Myocyte (in vitro differentiated cells): ENCODE measurements around the gene PPP2R5E. TPM values are rescaled to one million over a fixed set of nuclear protein-coding genes. Genes with fewer than 3 reads are reported as not detected.

Source experiments
- DNase-seq: peaks from one replicate; pipeline ENCODE4 v3.0.0-alpha.2; 2012; ENCODE audit warnings: low read depth
- total RNA-seq: library from RNA; depleted of rRNA; stranded (reverse); fragments of >200 nt; gene quantifications from 2 replicates; pipeline ENCODE4 v1.2.3, GENCODE V29; 2014

PPP2R5E gene
- total RNA-seq, 1 donor from 2014 or later: 13.7 TPM

DNA sequence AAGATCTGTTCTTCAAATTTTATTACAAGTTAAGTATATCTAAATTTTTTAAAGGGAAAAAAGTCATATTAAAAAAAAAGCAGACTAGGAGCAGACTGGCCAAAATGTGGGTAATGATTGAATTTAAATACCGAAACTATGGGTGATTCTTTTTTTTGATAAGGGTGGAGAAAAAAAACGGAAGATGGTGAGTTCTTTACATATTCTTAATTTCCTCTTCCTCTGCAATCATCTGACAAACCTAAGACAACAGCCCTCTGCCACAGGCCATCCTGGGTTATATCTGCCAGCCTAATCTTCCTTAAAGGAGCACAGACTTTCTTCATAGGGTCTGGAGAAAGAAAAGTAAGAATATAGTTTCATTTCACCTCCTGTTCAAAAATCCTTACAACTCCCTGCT is 108.0 kb downstream of the PPP2R5E start:
- no peak for DNase-seq

DNA sequence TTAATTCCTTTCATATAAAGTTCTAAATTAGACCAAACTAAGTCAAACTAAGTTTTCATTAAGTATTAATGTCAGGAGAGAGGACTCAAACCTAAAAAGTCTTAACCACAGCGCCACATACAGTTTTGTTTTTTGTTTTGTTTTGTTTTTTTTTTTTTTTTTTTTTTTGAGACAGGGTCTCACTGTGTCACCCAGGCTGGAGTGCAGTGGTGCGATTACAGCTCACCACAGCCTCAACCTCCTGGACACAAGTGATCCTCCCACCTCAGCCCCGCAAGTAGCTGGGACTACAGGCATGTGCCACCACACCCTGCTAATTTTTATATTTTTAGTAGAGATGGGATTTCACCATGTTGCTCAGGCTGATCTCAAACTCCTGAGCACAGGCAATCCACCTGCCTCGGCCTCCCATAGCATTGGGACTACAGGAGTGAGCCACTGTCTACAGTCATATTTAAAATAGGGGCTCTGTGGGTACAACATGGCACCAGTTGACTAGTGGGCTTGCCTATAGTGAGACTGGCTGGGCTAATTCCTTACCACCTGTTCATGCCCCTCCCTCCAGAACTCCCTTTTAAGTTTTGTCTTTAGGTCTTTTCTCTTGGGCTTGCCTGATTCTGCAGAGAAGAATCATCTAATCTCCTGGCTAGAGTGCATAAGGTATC is 110.2 kb downstream of the PPP2R5E start:
- DNase-seq: no peak

DNA sequence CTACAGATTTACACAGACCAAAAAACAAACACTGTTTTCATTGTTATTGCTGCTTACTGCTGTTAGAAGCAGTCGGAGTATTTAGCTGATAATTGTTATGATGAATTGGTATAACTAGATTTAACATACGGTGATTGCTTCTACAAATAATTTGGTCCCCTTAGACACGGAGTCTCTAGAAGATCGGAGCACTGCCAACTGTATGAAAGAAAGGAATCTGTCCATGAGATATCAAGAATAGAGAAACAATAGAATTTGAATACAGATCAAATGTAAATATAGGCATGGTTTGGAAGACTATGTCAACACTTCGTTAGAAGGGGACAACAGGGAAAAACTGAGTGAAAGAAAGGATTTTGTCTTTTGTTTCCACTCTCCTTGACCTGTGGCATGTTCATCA is 110.9 kb downstream of the PPP2R5E start:
- no peak for DNase-seq

DNA sequence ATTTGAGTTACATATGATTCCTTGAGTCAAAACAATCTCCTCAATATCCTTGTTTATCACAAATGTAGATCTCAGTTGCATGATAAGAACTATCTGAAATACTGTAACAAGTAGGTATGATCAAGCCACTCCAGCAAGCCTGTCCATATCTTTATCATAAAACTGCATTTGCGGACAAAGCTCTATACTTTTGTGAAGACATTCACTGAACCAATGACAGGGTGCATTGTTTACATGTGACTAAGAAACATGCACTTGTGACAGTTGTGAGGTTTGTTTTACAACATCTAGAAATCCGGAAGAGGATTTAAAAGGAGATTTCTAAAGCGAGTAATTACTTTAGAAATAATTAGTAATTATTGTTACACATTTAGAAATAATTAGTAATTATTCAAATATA is 111.7 kb downstream of the PPP2R5E start:
- DNase-seq: no peak

DNA sequence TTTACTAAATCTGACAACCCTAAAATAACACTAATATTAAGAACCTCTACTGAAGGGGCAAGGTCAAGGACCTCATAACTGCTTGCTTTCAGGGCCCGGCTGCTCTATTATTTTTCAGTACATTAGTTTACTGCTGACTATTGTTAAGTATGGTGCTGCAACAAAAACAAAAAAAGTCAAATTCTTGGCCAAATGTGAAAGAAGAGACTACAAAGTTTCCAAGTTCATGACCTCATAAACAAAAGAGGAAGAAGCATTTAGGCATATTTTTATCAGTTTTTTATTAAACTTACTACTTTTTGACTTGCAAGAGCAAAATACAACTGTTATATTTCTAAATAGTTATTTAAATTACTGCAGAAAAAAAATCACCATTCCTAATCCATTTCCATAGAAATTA is 114.7 kb downstream of the PPP2R5E start:
- no peak for DNase-seq

DNA sequence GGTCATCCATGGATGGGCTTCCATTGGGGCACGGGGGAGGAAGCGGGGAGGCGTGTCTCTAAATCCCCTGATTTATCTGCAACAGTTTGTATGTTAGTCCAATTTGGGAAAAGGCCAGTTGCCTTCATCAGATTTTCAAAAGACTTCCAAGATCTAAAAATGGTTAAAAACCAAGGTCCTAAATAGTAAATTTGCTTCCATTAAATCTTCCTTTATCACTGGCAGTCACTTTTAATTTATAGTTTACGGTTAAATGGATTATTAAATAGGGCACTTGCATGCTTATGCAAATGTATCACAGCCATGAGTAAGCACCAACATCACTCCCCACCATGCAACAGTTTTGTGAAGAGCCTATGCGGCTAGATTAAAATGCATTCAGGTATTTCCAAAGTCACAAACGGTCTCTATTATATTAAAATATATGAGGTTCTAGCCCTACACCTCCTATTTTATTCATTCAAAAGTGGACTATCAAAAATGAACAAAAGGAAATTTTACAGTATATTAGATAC is 116.3 kb downstream of the PPP2R5E start:
- no peak for DNase-seq

DNA sequence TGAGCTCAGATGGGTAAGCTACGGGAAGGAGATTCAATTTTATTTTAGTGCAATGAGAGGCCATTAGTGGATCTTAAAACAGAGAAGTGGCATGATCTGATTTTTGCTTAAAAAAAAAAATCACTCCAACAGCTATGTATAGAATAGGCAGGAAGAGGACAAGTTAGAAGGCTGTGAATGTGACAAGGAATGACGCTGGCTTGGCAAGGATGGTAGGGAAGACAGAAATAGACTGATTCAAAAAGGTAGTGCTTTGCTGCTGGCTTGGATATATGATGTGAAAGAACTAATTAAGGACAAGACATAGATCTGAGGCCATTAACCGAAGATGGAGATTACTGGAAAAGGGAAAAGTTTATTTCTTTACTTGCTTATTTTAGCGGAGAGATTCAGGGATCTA is 119.3 kb downstream of the PPP2R5E start:
- DNase-seq: no peak

DNA sequence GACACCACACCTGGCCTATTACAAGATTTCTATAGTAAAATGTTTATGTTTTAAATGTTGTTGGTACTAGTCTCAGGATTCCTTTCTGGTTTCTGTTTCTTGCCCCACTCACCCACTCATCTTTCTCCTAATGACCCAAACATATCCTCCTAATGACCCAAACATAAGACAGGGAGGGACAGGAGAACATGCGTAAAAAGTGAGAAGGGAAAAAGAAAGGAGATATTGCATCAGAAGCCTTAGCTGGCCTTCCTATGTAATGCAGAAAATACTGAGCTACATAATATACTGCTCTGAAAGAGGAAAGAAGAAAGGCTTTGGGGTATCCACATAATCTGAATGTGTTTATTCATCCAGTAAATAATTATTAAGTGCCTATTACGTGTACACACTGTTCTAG is 119.8 kb downstream of the PPP2R5E start:
- DNase-seq: no peak

DNA sequence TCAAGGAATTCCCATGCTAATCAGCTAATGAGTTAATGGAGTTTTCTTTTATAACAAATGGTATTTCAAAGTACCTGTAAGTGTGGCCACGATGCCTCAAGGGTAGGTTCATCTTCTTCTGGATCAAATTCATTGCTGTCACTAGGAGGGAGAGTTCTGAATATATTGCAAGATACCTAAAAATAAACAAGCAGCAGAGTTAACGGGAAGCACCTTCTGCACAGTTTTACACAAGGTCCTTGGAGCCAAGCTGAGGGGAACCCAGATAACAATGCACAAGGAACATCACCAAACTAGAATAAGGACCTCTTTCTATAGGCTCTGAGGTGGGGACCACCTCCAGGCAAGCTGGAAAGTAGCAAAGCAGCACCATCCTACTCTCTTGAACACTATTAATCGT is 121.3 kb downstream of the PPP2R5E start:
- no peak for DNase-seq

DNA sequence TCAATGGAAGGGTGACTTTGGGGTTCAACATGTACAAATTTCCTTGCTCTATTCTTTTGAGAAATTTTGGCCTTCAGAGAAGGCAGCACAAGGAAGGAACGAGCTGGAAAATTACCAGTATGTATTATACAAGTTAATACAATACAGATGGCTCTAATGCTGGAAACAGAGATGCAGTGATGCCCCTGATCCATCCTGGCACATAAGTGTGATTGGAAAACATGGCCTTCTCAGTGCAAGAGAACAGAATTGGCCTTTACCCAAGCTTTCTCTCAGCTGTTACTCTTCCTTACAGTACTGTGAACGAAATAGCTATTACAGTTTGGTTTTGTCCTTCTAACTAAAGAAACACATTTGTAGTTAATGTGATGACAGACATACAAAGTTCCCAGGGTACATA is 122.0 kb downstream of the PPP2R5E start:
- no peak for DNase-seq

DNA sequence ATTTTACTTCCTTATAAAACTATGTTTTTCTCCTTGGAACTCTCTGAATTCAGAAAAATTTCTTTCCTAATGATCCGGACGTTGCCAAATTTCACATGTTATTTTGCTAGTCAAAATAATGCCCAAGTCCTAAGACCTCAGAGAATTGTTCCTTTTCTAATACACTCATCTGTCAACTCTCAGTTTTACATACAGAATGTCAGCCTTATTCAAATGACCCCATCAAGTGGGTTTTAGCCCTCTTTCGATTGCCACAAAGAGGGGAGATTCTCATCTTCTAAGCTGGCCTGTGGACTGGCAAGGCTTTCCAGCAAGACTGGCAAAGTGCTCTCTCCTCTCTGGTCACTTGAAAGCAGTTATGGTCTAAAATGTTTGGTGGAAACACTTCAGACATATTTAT is 125.2 kb downstream of the PPP2R5E start:
- no peak for DNase-seq

DNA sequence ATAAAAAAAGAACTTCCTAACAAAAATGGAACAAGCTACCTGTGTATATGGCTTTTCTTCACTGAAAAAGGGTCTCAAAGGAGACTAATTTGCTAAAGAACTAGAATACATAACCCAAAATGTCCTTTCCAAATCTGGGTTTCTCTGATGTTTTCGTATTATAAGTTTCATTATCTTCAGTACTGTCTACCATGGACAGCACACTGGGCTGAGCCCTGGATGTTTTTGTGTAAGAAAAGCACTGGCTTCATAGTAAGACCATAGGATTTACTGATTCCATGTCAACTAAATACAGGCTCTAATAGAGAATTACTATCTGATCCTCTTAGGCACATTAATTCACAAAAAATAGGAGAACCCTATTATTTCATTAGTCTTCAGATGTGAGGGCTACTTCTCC is 130.2 kb downstream of the PPP2R5E start:
- no peak for DNase-seq

DNA sequence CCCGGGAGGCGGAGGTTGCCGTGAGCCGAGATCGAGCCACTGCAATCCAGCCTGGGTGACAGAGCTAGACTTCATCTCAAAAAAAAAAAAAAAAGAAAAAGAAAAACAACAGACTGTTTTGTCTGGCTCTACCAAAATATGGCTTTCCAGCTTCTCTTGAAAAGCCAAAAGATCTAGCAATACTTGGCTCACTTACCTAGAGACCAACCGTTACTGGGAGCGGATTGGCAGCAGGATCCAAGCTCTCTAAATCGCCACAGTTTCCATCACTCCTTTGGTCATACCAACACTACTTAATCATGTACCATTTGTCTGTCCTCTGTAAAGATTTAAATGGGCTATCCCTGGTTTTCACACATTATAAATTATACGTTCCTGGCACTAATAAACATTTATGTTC is 136.8 kb downstream of the PPP2R5E start:
- no peak for DNase-seq

DNA sequence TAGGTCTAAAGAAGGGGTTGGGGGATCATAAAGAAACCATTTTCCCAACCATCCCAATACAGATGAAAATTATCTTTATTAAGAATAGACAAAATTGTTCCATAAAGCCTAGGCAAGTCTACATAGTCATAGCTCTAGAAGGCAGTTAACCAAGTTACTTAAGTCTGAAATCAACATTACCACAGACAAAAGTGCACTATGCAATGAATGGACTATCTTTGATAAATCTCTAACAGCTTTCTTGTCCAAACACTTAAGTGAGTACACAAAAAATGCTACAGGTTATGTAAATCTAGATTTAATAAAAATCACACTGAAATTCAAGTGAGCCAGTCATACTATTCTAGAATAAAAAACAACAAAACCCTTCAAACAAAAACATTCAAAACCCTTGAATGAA is 137.5 kb downstream of the PPP2R5E start:
- no peak for DNase-seq

DNA sequence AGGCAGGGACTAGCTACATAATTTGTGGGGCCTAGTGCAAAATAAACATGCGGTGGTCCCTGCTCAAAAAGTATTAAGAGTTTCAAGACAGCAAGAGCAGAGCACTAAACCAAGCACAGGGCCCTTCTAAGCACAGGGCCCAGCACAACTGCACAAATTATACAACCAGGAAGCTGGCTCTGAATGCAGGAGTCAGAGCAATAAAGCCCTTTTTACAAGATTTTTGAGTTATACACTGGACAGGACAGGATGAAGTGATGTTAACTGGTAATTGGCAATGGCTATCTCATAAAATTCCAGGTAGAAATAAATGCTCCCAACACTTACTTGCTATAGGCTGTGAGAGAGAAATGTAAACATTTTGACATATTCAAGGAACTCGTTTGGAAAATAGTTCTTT is 138.3 kb downstream of the PPP2R5E start:
- DNase-seq: no peak

DNA sequence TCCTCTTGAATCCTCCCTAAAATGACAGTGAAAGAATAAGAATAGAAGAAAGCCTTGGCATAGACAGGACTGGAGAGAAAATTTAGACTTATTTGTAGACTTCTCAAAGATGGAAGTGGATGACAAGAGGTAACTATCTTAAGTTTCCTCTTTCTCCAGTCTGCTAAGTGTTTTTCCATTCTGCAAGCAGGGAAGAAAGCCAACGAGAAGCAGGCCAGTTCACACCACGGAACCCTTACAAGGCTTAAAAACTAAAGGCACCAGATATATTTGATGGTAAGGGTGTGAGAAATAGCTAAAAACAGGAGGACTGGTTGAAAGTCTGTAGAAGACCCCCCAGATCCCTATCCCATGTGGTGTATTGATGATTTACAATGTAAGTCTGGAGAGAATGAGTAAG is 141.5 kb downstream of the PPP2R5E start:
- no peak for DNase-seq

DNA sequence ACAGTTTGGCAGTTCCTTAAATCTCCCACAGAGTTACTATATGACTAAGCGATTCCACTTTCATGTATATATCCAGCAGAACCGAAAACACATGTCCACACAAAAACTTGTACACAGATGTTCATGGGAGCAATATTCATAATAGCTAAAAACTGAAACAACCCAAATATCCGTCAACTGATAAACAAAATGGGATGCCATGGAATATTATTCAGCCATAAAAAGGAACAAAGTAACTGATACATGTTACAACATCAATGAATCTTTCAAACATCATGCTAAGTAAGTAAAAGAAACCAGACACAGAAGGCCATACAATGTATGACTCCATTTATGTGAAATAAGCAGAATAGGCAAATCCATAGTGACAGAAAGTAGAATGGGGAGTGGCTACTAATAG is 144.2 kb downstream of the PPP2R5E start:
- no peak for DNase-seq

DNA sequence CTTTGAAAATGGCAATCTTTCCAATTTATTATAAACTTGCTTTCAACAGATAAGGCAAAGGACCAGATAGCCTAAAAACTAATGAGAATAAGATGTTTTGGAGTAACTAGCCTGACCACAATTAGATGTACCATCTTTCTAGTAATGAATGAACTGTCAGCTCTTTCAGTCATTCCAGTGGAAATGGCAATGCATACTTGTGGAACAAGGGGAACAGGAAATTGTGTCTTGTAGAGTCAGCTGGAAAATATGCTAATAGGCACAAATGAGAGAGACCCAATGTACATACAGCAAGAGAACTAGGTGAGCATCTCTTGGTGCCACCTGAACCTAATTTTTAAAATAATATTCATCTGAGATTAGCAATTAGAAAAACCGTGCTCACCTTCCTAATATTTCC is 148.3 kb downstream of the PPP2R5E start:
- DNase-seq: no peak

DNA sequence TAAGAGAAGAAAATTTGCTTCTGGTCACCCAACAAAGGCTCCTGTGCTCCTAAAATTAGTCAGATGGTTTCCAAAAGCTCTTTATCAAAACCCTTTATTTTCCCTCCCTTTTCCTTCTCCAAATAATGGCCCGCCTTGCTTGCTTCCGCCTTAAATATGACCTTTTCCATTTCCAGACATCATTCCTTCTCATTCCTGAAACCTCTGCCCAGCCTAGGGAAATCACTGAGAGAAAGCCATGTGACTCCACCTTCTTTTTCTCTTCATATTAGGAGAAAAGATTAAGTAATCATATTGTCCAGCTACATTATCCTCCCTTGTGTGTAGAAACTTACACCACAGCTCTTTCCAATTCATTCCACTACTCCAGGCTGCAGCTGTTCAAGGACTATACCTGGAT is 148.7 kb downstream of the PPP2R5E start:
- DNase-seq: no peak

DNA sequence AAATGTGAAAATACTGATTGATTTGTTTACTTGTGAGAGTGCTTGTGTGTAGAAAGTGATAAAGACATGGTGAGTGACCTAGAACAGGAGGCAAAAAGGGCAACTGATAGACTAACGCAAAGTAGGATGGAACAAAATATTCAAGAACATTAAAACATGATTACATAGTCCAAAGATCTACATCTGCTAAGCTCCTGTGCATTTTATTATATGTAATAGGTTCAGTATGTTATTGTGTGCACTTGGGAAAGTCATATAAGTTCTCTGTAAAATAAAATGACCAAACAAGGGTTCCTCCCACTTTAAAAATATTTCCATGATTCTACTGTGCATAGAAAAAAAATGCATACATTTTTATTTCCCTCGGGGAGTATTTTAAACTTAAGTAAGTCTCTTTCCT is 150.2 kb downstream of the PPP2R5E start:
- DNase-seq: no peak

DNA sequence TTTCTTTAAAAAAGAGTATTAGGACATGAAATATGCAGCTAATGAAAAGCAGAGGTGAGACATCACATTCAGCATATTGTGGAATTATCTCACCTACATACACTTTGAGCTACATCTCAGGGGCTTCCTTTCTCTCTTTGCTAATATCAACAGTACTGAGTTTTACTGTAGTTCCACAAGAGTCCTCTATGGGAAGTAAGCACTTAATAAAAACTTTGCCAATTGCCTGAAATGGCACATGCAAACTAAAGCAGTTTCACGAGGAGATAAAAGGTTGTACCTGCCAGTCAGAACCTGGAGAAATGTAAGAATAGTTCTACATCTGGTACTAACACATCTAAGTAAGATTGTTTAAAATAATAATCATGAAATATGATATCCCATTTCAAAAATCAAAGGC is 150.9 kb downstream of the PPP2R5E start:
- DNase-seq: no peak

DNA sequence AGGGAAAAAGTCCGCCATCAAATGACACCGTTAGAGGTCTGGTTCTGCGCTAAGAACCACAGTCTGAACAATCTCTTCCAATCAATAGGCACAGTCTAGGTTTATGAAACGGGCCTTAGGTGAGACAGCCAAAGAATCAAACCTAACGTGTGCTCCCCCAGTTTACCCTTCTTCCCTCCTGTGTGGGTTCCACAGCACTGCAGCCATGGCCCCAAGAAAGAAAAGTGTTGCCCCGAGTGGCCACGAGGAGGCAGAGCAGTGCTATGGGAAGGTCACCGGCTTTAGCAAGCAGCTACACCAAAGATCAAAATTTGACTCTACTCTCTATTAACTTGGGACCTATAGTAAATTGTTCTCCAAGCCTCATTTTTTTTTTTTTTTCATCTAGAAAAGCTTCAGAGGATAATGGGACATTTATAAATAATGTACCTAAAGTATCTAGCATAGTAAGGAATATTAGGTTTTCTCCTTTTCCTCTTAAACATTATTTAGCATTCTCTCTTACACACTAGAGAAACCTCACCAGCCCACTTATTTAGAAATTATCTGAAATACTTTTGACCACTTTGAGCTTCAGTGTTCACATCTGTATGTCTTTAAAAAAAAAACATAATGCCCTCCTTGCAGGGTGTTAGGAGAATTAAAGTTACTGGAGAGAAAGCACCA is 154.3 kb downstream of the PPP2R5E start:
- peak; percentile 62 for DNase-seq

DNA sequence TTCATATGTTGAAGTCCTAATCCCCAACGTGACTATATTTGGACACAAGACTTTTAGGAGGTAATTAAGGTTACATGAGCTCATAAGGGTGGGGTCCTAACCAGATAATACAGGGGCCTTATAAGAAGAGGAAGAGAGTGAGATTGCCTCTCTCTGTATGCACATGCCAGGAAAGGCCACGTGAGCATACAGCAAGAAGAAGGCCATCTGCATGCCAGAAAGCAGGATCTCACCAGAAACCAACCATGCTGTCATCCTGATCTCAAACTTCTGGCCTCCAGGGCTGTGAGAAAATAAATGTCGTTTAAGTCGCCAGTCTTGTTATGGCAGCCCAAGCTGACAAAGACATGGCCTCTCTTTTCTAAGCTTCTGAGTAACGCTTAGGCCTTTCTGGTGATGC is 155.5 kb downstream of the PPP2R5E start:
- no peak for DNase-seq
